GM18511 (cell line): ENCODE measurements around the gene ITFG1.

Experiments
- ATAC-seq: cut with Tn5 transposase; IDR thresholded peaks from one replicate; pipeline ENCODE4 v1.9.1; 2021; ENCODE audit warnings: mild to moderate bottlenecking, moderate library complexity; ENCODE audit not compliant: unreplicated experiment

The ITFG1 gene

DNA sequence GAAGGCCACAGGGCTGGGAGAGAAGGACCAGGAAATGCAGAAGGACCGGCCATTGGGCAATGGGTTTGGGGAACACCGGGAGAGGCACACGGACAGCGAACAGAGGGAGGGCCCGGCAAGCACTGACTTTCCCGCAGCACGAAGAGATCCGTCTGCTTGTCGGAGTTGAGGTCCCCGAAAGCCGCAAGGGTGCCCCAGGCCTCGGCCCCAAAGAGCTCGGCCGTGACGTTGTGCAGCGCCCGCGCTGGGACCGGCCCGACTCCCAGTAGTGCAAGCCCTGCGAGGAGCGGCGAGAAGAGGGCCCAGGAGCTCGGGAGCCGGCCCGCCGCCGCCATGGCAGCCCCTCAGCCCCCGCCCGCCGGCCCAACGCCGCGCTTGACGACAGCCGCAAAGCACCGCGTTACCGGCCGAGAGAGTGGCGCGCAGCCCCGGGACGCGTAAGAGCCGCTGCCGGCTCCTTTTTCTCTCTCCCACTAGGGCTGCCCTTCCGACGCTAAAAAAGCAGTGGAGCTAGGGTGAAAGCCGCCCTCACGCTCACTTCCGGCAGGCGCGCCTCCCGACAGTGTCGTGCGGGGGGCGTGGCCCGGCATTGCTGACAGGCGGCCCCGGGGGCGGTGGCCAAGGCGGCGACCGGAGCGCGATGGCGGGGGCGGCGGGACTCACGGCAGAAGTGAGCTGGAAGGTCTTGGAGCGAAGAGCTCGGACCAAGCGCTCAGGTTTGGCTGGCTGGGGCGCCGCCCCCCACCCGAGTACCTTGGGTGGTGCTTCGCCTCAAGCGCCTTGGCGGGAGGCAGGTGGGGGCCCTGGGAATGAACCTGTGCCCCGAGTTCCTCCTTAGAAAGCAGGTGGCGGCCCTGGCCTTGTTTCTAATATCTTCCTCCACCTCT, at the start of gene ITFG1, which contains the start of gene PHKB:
TSS of gene ITFG1 (minus strand) at position 353 of the 887 bp plus-strand sequence. CDS start at position 335, 18 bp downstream.
TSS of gene PHKB (plus strand) at position 621 of the 887 bp plus-strand sequence. CDS start at position 641, 20 bp downstream.
- ATAC-seq: peak; percentile 80

DNA sequence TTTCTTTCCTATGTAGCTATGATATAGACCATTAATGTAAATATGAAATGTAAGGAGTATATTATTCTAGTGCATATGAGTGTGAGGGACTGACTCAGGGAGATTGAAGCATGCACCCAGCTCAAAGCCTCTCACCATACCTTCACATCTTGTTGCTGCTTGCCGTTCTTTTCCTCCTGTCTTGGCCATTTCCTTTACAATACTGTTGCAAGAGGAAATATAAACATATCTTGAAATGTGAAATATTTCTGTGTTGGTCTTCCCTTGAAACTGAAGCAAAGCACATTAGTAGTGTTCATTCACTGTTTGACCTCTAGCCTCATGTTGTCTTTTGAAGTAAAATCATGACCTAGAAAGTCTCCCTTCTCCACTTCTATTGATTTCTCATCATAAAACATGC, 46.8 kb upstream of the ITFG1 start:
- no peak for ATAC-seq

DNA sequence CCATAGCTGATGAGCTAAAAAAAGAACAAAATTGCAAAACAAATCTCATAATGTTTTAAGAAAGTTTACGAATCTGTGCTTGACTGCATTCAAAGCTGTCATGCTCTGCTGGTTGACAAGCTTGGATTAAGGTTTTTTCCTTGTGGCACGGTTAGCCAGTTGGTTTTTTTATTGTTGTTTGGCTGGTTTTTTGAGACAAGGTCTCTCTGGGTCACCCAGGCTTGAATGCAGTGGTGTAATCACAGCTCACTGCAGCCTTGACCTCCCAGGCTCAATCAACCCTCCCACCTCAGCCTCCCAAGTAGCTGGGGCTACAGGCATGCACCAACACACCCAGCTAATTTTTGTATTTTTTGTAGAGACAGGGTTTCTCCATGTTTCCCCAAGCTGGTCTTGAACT, 45.9 kb upstream of the ITFG1 start:
- no peak for ATAC-seq

DNA sequence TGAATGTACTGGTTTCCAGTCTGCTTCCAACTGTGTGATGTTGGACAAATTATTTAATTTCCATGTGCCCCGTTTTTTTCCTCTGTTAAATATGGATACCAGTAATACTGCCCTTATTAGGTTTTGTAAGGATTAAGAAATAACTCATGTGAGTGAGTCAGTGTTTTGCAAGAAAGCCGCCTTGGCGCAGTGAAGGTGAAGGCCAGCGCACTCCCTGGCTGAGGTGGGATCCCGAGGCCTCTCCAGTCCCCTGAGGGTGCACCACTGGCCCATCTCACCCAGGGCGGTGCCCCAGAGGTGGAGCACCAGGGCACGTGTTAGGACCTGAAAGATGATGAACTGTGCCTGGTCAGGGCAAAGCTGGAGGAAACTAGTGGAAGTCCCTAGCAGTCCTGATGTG, 43.7 kb upstream of the ITFG1 start:
- ATAC-seq: no peak

DNA sequence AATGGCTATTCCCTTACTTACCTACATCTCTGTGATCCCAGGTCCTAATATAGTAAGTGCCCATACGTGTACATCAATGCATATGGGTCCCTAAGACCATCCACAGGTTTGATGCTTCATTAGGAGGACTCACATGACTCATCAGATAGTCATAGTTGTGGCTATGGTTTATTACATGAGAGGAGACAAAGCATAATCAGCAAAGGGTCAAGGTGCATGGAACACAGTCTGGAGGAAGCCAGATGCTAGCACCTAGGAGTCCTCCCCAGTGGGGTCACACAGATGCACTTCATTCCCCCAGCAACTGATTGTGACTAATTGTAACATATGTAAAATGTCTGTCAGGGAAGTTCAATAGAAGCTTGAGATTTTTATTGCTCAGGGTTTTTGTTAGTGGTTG, 43.1 kb upstream of the ITFG1 start:
- ATAC-seq: no peak

DNA sequence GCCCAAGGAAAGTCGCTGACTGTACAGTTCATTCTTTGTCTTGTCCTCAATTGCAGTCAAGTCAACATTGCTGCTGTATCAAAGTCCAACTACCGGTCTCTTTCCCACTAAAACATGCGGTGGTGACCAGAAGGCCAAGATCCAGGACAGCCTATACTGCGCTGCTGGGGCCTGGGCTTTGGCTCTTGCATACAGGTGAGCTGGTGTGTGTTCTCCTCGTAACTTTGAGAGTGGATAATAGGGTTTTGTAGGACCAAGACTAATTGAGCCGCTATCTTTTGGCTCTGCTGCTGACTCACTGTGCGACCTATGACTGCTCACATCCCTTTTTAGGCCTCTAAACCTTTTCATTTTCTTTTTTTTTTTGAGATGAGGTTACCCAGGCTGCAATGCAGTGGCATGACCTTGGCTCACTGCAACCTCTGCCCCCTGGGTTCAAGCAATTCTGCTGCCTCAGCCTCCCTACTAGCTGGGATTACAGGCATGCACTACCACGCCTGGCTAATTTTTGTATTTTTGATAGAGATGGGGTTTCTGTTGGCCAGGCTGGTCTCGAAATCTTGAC, 38.9 kb upstream of the ITFG1 start:
- no peak for ATAC-seq

DNA sequence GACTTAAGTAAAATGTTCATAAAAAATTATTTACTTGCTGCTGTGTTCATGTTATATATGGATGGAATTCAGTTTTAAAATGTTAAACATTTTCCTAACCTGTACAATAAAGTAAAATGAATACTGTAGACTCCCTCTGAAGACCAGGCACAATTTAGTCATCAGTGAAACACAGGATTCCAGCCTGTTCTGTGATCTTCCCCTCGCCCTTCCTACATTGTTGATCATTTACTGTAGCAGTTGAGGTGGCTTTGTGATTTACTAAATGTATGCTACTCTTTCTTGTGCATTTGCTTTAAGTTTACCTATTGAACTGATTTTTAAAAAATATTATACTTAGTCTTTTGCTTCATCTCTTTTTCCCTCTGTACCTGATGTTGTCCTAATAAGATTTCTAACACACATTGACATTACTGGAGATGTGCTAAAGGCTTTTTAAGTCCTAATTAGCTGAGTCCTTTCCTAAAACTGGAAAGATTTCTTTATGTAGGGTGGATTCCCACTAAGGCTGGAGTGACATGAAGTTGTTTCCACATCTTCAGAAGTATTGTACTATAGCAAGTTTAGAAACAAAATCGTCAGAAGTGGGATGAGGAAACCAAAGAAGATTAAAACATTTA, 38.3 kb upstream of the ITFG1 start:
- no peak for ATAC-seq

DNA sequence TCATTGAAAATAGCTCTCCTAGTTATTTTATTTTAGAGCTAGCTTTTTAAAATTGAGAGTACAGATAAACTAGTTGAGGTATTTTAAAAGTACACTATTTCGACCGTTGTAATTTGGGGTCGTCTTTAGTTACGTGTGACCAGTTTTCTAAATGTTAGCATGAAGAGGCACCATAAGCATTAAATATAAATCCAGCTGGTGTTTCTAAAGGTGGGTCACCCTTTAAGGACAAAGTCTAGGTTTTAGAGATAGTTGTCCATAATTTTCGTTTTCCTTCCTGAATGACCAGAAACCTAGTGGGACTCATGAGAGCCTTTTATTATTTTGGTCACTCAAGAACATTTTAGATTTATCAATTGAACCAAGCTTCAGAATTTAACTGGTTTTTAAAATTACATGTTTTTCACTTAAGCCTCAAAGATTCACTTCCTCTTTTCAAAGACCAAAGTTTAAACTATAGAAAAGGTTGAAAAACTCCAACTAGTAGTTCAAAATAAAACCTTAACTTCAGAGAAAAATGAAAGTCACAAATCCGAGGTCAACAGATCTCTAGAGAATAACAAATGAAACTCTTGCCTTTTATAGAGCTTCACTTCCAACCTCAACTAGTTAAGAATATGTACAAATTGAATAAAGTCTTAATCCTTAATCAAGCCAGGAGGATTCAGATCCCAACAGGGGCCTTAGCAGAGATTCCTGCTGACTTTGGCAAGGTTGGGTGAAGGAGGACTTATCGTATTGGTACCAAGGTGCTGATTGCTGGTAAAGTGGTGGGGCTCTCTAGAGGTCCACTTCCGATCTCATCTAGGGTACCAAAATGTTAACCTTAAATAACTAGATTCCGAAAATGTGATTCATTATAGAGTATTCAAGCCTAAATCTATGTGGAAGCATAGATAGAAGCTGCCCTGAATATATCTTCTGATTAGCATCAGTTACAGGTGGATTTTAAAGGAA, 32.8 kb upstream of the ITFG1 start:
- ATAC-seq: peak; percentile 60

DNA sequence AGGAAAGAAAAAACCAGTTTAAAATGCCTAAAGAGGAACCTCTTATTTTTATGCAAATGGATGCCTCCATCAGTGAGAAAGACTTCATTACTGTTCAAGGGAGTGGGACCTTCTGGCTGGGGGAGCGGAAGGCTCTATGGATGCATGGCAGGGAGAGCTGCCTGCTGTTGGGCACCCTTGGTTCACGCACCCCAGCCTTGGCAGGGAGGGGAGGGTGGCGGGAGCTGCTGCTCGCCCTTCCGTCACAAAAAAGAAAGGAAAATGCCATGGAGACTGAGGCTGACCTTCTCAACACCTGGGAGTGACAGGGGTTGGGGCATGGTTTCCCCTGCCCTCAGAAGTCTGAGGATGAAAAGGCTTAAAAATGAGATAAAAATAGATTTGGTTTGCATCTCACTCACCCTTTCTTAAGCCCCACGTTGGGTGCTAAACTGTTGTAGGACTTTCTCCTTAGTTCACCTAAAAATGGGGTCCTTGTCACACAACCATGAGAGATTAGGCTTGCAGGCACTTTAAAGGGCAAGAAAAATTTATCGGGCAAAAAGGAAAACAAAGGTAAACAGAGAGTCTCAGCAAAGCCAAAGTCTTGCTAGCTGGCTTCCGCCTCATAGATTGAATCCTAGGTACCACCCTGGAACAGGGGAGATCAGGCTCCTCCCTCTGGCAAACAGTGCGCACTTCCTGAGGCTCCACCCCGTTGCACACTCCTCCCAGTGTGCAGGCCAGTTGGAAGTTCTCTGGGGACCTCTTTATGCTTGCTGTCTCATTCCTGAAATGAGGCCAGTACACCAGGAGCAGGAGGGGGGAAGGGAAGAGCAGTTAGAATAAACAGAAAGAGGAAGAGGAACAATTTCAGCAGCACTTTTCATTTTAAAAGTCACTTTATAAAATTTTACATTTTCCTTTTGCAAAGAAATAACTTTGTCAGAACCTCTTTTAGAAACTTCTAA, 31.8 kb upstream of the ITFG1 start:
- ATAC-seq: peak; percentile 86

DNA sequence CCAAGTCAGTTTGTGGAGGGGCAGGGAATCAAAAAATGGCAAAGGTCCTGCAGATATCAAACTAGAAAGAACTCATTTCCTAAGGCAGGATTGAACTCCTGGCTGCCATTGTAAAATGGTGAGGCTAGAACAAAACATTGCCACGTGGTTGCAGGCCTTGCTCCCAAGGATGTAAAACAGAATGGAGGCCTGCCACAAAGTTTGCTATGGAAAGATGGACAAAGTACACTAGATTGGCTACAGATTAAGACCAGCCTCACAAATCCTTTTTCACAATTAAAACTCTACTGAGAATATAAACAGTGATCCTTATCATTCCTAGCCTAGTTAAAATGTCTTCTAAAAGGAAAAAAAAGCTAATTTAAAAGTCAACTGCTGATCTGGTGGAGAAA, 31.2 kb upstream of the ITFG1 start:
- no peak for ATAC-seq

DNA sequence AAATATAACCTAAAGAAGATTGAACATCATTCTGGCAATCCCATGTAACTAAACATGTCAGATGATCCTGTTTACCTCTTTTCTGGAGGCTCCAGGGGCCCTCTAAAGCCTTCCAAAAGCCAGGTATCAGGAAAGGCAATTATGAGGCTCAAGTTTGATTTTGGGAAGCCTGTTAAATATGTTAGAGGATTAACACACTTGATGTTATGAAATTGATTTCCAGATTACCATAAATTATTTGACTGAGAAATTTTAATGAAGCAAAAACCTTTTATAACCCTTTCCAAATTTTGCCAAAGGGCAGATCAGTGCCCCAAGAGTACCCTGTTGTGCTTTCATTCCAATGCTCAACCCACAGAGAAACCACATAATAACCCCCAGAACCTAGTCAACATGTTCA, 29.6 kb upstream of the ITFG1 start:
- ATAC-seq: no peak

DNA sequence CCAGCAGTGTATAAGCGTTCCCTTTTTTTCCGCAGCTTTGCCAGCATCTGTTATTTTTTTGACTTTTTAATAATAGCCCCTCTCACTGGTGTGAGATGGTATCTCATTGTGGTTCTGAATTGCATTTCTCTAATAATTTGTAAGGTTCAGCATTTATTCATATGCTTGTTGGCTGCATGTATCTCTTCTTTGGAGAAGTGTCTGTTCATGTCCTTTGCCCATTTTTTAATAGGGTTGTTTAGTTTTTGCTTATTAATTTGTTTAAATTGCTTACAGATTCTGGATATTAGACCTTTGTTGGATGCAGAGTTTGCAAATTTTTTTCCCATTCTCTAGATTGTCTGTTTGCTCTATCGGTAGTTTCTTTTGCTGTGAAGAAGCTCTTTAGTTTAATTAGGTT, 27.2 kb upstream of the ITFG1 start:
- no peak for ATAC-seq

DNA sequence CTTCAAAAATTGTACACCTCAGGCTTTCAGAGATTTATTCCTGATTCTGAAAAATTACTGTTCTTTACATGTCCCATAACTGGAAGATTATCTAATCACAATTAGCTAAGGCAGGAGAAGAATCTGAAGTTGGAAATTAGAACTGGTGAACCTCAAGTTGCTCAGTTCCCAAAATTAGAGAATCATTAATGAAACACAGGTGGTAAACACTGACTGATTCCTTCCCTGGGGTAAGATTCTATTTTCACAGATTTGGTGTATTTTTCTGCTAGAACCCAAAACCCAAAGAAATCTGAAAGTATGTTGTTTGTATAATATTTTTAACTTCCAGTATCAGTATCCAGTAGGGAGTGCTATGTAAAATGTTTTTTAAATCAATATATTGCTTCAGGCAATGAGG, 26.0 kb upstream of the ITFG1 start:
- peak; percentile 77 for ATAC-seq

DNA sequence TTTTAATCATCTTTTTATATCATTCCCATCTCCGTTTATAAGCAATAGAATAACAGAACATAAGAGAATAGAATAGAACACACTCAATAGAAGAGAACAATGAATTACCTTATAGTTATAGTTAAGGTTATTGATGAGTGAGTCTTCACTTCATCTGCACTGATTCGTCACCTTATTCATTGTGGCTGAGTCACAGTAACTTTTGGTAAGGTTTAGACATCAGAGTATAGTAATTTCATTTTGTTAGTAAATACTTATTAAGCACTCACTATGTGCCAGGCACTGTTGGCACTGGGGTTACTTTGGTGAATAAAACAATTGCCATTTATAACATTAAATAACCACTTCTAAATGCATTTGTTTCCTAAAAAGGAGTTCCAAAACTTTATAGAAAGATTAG, 22.8 kb upstream of the ITFG1 start:
- ATAC-seq: no peak

DNA sequence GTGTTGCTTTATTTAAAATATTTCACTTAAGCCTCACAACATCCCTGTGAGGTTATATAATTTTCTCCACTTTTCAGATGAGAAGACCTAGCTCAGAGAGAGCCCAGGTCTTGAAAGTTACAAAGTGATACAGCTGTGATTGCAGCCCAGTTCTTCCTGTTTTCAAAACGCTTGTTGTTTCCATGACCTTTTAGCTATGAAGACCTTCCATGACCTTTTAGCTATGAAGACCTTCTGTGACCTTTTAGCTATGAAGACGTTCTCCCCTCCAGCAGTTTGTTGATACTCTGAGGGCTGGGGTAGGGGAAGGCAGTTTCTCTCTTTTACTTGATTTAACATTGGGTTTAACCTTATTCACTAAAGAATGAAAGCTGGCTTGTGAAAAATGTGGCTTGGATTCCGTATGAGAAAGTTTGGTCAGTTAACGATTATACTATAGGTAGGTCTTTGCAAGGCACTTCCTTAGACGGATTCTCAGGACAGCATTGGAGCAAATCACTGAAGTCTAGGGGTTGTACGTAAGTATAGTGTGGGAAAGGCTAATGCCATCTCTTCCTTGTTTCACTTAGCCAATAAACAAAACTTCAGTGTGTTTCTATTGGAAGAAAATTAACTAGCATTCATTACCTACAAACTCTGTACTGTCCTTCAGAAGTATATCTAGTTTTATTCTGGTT, 21.0 kb upstream of the ITFG1 start:
- ATAC-seq: peak; percentile 50

DNA sequence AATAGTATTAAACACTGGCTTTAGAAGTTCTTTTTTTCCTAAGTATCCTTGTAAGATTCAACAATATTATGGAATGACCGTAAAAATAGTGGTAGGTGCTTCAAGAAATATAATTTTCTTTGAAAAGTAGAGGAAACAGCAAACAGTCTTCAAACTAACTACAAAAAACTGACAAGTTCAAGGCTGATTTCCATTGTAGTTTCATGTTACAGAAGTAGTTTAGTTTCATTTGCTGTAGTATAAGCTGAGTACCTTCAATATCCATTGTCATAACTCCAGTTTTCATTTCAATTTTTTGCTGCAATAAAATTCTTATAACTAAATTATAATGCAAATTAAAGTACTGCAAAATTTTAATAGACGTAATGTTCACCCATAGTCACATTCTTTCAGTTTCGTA, 19.5 kb upstream of the ITFG1 start:
- no peak for ATAC-seq

DNA sequence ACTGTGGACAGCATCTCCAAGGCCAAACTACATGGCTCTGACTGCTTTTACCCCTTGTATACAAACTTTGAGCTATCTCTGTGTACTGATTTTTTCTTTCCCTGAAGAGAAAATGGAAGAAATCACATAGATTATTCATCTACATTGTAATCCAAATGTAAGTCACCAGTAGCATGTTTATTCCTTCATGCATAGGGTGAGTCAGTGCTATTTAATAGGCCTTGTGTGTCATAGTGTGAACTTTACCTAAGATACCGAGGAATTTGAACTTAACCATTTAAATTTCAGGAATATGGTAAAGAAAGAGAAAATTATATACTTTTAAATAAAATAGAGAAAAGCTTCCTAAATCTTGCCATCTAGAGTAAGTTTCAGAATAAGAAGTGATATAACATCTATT, 16.8 kb upstream of the ITFG1 start:
- no peak for ATAC-seq

DNA sequence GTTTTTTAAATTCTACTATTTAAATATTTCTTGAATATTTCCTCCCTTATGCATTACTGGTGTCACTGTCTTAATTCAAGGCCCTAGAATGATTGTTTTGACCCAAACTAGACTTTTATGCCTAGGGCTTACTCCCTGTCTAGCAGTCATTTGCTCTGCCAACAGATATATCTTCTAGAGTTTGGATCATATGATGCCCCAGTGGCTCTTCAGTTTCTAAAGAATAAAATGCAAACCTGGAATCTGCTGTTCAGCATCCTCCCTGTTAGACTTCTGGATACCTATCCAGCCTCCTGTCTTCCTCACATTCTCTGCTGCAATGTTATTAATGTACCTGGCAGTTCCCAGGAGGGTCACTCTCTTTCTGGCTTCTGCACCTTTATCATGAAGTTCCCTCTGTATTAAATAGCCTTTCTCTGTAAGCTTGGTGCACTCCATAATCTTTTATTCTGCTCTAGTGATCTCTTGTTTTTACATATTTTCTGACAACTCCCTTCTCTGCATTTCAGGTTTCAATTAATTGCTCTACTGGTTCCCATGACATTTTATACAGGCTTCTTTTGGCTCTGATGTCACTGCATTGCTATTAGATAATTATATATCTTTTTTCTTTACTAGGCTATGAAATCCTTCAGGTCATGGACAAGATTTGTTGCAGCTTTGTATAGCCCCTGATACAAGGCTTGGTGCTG, 15.9 kb upstream of the ITFG1 start:
- ATAC-seq: no peak

DNA sequence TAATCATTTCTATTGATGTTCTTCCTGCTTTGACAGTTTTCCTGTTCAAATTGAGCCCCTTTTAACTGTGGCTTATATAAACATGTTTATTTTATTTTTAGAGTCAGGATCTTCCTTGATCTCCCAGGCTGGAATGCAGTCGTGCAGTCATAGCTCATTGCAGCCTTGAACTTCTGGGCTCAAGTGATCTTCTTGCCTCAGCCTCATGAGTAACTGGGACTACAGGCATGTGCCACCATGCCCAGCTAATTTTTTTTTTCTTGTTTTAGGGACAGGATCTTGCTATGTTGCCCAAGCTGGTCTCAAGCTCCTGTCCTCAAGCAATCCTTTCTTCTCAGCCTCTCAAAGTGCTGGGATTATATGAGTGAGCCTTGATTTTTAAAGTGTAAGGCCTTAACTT, 14.9 kb upstream of the ITFG1 start:
- no peak for ATAC-seq
